ENCODE results near the gene GPR148.

Gene GPR148

GRCh38 chr2:130754811-130755210 is 25.9 kb downstream of the GPR148 start:
- no peak for DNase-seq

DNA sequence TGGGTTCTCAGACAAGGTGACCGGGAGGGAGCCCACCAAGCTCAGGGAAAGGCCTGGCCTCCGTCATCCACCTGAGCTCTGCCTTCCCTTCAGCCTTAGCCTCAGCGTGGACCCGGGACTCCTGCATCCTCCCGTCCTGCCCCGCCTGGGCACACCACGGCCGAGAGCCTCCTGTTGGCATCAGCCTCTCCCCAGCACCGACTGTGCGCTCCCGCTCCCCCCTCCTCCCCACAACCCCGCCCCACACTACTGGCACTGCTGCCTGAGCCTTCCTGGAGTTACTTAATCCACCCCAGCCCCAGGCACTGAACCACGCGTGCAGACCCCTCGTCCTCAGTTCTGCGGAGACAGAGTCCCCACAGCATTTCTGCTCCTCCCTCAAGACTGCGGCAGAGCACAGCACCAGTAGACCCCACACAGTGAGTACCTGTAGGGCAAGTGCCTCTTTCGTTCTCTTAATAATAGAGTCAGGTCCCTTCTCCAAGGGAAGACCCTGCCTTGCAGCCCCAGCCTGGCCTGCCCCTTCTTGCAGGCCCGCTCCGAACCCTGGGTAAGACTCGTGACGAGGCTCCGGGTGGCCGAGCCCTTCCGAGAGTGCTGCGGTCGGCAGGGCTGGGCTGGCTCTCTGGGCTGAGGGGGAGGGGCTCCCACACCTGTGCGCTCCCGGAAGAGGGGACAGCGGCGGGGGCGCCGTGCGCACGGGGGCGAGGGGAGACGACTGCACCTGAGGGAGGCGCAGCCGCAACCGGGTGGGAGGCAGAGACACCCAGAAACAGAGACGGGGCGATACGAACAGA is 26.6 kb downstream of the GPR148 start, which contains the start of gene AMER3:
Gene AMER3, plus strand, starts transcription at position 285 of the 797 bp plus-strand sequence. CDS start 6,533 bp downstream, outside the sequence.
- DNase-seq: no peak

GRCh38 chr2:130756053-130756873 is 27.4 kb downstream of the GPR148 start:
- DNase-seq: peak in 1 of 2 experiments; percentile 12

DNA sequence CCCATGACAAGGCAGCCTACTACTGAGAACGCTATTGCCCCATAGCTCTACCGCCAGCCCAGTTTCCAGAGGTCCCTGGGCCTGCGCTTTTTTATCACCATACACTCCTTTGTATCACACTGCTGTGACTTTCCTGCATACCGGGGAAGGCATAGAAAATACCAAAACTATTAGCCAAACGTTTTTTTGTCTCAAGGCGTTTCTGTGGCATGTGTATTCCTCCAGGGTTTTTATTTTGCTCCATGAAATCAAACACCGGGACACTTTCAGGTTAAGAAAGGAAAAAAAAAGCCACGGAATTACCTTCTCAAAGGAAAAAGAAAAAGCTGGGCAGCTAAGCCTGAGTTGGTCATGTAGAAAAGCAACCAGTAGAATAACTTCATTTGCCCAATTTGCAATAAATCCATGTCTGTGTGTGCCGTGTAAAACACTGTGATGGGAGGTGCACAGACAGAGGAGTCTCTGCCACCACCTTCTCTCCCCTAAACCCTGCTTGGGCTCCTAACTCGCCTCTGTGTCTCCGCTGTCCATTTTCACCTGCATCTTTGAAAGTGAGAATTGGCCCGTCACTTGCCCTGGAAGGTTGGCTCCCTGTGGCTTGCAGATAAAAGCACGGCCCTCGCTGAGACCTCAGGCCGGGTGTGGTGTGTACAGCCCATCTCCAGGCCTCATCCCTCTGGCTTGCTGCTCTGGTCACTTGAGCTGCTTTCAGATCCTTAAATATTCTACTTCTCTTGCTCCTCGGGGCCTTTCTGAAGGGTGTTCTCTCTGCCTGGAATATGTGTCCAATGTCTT is 28.2 kb downstream of the GPR148 start:
- DNase-seq: no peak

- no peak for DNase-seq
Measured at GRCh38 chr2:130759906-130760753, 31.3 kb downstream of the GPR148 start.

DNA sequence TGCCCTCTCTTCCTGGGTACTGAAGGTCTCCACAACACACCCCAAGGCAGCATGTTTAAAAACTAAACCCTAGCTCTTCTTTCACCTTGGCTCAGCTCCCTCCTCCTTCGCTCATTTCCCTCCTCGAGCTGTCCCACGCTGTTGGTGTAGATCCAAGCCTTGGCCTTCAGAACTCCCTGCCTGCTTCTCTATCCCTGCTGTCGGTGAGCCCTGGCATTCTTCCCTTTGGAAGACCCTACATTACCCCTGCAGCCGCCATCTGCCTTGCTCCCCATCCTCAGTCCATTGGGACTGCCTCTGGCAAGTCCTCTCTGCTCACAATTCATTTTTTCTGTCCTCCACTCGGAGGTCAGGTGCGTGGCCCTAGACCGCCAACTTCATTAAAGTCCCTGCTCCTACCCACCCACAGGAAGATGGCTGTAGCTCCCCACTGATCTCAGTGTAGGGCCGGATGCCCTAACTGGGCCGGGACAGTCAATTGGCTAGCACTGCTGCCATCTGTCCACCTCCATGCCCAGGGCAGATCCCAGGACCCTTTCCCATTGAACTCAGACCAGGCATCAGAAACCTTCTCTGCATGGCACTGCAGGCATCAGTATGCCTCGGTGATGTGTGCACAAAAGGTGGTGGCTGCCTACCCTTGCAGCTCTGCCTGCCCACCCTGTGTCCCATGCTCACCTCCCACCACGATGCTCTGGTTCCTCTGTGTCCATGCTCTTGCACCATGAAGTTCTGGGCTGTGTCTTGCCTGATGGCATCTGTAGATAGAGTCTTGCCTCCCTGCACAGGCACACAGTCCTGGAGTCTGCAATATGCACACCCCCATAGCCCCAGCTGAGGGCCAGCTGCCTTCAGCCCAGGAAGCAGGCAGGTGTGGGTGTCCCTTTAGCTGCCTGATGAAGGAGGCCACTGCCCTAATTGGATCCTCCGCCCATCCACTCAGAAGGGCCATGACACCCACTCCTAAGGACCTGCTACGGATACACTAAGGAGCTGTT is 32.2 kb downstream of the GPR148 start:
- no peak for DNase-seq

GRCh38 chr2:130762031-130762909 is 33.4 kb downstream of the GPR148 start:
- DNase-seq: no peak

DNA sequence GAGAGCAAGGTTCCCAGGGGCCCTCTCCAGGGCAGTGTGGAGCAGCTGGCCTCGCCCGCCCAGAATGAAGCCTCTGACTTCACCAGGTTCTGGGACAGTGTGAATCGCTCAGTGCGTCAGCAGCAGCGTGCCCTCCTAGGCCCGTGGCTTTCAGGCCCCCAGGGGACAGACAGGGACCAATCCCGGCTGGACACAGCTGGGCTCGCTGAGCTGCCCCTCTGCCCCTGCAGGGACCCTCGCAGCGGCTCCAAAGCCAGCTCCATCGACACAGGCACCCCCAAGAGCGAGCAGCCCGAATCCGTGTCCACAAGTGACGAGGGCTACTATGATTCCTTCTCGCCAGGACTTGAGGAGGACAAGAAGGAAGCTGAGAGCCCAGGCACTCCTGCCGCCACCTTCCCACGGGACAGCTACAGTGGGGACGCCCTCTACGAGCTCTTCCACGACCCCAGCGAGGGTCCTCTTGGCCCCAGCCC is 34.1 kb downstream of the GPR148 start:
- DNase-seq: no peak

GRCh38 chr2:130763405-130763804 is 34.5 kb downstream of the GPR148 start:
- no peak for DNase-seq

- no peak for DNase-seq
Measured at GRCh38 chr2:130764035-130764820, 35.4 kb downstream of the GPR148 start.

DNA sequence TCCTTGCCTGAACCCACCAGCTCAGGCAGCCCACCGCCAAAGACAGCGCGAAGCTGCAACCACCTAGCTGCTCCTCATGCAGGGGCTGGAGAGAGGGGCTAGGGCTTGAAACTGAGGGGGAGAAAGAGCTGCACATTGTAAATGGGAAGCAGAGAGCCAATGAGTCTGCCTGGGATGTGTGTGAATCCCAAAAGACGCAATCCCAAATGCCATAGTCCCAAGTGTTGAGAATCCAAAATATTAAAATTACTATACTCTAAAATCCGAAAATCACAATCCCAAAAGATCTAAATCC is 35.9 kb downstream of the GPR148 start:
- DNase-seq: no peak

DNA sequence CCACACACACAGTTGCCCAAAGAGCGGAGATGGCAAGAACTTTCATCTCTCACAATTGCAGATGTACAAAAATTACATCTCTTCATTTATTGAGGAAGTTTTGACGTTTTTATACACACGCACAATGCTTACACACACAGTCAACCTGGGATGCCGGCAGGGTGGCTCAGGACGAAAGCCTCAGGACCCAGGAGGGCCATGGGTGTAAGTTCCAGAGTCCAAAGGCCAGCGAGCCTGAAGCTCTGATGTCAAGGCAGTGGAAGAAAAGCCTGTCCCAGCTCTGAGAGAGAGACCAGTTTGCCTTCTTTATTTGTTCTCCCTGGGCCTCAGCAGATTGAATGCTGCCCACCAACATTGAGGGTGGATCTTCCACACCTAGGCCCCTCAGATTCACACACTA is 36.6 kb downstream of the GPR148 start:
- DNase-seq: no peak

DNA sequence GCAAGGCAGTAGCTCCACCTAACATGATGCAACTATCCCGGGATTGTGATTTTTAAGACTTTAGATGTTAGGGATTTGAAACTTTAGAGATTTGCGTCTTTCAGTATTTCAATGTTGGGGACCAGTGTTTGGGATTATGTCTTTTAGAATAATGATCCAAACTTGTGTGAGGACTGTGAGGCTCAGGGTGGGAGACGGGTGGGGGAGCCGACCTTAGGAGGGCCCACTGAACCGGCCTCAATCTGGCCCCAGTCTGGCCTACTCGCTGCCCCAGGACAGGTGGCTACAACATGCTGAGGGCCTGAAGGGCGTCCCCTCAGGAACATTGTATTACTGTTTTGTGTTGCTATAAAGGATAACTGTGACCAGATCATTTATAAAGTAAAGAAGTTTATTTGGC is 37.2 kb downstream of the GPR148 start:
- no peak for DNase-seq

DNA sequence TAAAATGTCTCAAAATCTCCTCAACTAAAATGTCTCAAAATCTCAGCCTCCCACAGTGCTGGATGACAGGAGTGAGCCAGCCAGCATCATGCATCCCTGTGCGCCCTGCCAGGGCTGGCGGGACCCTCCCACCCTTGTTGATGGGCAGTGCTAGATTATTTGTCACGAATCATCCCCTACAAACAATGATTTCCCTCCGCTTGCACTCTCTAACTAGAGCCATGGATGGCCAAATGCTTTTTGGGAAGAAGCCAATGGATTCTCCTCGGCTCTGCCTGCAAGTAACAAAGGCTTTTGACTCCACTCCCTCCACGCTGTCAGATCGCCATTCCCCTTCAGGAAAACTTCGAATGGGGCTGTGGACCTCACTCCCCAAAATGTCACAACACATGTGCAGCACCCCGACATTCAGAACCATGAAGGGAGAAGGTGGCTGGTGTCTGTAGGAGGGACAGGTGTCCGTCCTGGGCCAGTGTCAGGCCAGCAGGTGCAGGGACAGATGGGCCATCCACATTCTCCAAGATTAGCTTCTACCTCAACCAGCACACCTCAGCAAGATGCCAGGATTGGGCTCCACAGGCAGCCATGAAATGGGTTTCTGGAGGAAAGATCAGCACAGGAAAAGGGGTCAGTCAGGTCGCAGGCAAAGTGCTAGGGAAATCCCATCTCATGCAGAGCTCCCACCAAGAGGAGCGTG is 38.0 kb downstream of the GPR148 start:
- no peak for DNase-seq

GRCh38 chr2:130767408-130767775 is 38.5 kb downstream of the GPR148 start:
- DNase-seq: no peak

DNA sequence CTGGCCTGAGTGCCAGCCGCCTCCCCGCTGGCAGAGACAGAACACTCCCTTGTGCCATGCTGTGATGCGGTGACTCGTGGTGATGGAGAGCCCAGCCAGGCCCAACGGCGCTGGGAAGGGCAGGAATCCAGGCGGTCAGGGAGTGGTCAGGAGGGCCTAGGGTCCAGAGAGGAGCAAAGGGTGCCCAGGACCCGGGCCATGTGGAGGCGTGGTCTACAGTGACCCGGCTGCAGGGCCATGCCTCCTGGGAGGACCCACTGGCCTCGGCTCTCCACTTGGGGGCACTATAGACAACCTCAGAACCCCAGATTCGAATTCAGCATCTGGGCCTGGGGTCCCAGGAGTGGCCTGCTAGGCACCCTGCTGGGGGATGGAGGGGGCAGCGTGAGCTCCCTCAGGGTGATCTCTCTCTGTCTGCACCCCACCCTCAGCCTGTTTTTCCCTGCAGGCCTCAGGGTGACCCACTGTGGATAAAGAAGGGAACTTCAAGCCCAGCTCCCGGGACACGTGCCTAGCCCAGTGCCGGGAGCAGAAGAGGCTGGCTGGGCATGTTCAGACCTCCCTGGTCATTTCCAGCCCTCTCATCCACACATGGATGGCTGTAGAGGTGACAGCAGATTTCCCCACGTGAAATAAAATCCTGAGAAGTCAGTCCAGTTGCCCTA is 39.5 kb downstream of the GPR148 start:
- DNase-seq: no peak

DNA sequence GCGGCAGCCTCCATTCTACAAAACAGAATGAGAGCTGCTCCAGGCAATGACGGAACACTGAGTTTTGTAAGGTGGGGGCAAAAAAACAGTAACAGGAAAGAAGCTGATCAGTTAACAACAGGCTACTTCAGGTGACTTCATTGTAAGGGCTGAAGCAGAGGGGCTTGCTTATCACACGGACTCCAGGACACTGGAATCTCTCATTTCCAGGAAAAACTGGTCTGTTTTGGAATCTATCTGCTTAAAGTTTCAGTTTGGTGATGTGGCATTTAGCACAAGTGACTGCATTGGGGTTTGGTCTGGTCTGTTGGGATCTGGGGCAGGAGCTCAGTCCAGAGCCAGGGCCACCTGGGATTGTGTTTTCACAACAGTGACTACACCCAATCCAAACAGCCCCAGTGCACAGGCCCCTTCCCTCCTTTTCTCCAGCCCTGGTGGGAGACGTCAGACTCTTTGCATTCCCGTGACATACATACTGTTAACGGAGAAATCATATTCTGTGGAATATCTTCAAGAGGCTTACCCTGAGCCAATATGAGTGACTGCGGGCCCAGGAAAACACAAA is 40.6 kb downstream of the GPR148 start:
- DNase-seq: no peak

DNA sequence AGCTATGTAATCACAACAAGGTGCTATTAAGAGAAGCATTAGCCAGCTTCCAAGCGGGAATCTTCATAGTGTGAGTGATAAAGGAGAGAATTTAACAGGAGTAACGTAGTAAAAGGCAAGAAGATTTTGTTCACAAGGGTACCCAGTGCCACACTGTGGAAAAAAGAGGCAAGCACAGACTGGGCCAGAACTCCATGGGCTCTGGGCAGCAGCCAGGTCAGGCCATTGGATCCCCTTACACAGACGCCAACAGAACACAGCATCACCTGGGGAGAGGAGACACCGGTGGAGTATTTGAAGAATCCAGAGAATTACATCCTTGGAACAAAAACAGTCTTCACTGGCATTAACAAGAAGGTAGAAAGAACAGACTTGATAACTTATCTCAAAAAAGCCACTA is 47.7 kb downstream of the GPR148 start:
- DNase-seq: no peak

Measured in stimulated activated CD4-positive, alpha-beta T cell treated with anti-CD3 and anti-CD28 coated beads, Interleukin-4, amount 100 ng/mL, for 4 hours (primary cell).